NT2/D1 (cell line): Measurements from ENCODE around the gene PHLDA1.

Experiments
- DNase-seq: peaks from one replicate; pipeline ENCODE4 v3.0.0-alpha.2; 2011; ENCODE audit warnings: low read depth, low spot score
- H3K27me3 ChIP-seq: 2 replicates; pipeline ENCODE4 v1.6.0; 2011; ENCODE audit warnings: mild to moderate bottlenecking; ENCODE audit not compliant: insufficient read length, insufficient read depth
- H3K36me3 ChIP-seq: 2 replicates; pipeline ENCODE4 v1.6.1; 2011; ENCODE audit warnings: mild to moderate bottlenecking, low read length, mixed read lengths; ENCODE audit not compliant: insufficient read depth, insufficient read length
- H3K4me1 ChIP-seq: 2 replicates; pipeline ENCODE4 v1.5.1; 2011; ENCODE audit not compliant: insufficient read depth, insufficient read length
- H3K4me3 ChIP-seq: 2 replicates; pipeline ENCODE4 v1.5.1; 2011; ENCODE audit warnings: low read depth; ENCODE audit not compliant: insufficient read length
- H3K9ac ChIP-seq: 2 replicates; pipeline ENCODE4 v1.6.0; 2011; ENCODE audit warnings: low read depth; ENCODE audit not compliant: insufficient read length
- H3K9me3 ChIP-seq: 2 replicates; pipeline ENCODE4 v1.5.1; 2011; ENCODE audit warnings: mild to moderate bottlenecking, low read length; ENCODE audit not compliant: insufficient read depth
- SUZ12 ChIP-seq: IDR thresholded peaks from 2 replicates; pipeline ENCODE4 v1.6.1; 2011; ENCODE audit not compliant: insufficient read length, insufficient read depth; ENCODE audit errors: extremely low read depth
- YY1 ChIP-seq: IDR thresholded peaks from 2 replicates; pipeline ENCODE4 v1.6.1; 2011; ENCODE audit not compliant: insufficient read length, insufficient read depth
- ZNF274 ChIP-seq: IDR thresholded peaks from 2 replicates; pipeline ENCODE4 v1.6.1; 2011; ENCODE audit warnings: mild to moderate bottlenecking, low read depth, low read length

PHLDA1 gene

GRCh38 chr12:76014007-76014406 is 17.6 kb downstream of the PHLDA1 start:
- no peaks in the 10 kb centered on the region for H3K9me3 ChIP-seq
- H3K4me1 ChIP-seq = no peaks in the 10 kb centered on the region
- no peaks in the 10 kb centered on the region for H3K36me3 ChIP-seq
- H3K4me3 ChIP-seq = no peak overlapping the region
- no peak for DNase-seq
- no peaks in the 10 kb centered on the region for H3K27me3 ChIP-seq
- TF ChIP-seq YY1 (no peak), SUZ12 (no peak), ZNF274 (no peak)
- no peak overlapping the region for H3K9ac ChIP-seq

DNA sequence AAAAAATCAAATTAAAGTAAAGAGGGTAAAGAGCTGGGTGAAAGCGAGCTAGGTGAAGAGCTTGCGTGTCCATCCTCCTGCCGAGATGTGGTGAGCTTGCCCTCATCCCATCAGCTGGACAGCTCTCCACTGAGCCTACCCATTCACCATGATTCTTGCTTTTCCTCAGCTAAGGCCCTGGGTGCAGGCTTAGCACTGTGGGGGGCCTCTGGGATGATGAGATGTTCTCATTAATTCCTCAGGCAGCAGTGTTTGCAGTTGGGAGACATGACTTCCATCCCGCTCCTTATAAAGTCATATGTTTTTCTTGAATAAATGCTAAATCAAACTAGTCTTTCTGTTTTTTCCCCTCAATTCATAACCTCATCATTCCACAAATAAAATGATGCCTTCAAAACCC is 18.0 kb downstream of the PHLDA1 start:
- TF ChIP-seq YY1 (no peak), ZNF274 (no peak), SUZ12 (no peak)

GRCh38 chr12:76012644-76013043 is 18.9 kb downstream of the PHLDA1 start:
- Histone ChIP-seq H3K27me3 (no peaks in the 10 kb centered on the region), H3K9me3 (no peaks in the 10 kb centered on the region), H3K9ac (no peak overlapping the region), H3K4me1 (no peaks in the 10 kb centered on the region), H3K36me3 (no peaks in the 10 kb centered on the region), H3K4me3 (no peak overlapping the region)
- TF ChIP-seq SUZ12 (no peak), YY1 (no peak), ZNF274 (no peak)
- DNase-seq = no peak

More for the DNA sequence above, 18.0 kb downstream of the PHLDA1 start:
- DNase-seq = no peak
- Histone ChIP-seq H3K27me3 (no peaks in the 10 kb centered on the region), H3K9me3 (no peaks in the 10 kb centered on the region), H3K9ac (no peak overlapping the region), H3K4me3 (no peak overlapping the region), H3K4me1 (no peaks in the 10 kb centered on the region), H3K36me3 (no peaks in the 10 kb centered on the region)

DNA sequence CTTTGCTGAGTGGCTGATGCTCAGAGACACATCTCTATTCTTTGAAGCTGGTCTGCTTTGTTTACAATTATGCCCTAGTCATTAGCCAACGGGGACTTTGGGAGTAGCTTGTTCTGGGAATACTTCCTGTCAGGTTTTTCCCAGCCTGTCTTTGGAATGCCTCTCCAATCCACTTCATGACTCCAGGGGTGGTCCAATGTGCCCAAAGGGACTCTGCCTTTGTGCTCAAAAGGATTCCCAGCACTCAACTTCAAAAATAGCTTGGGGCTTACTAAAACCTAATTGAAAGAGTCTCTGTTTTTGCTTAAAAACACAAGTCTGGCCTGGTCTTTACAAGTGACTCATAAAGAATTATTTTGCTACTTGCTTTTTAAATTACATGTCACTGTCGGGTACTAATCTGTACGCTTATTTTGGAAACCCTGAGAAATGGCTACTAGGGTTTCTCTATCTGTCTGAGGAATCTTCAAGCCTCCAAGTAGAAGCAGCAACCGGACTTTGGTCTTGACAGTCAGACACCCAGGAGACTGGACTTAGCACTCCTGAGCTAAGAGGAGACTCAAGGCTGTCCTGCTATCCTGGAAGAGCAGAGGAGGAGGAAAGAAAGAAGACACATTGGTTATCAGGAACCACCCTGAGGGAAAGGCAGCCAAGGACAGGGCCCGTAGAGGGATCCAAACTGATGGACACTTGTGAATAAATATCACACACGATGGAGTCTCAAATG is 20.7 kb downstream of the PHLDA1 start:
- H3K4me1 ChIP-seq = no peaks in the 10 kb centered on the region
- TF ChIP-seq SUZ12 (no peak), YY1 (no peak), ZNF274 (no peak)
- DNase-seq = no peak

GRCh38 chr12:76008428-76008827 is 23.1 kb downstream of the PHLDA1 start:
- H3K4me3 ChIP-seq = no peak overlapping the region
- DNase-seq = no peak
- no peak overlapping the region for H3K9ac ChIP-seq
- no peak for TF ChIP-seq YY1
- TF ChIP-seq ZNF274 = no peak
- no peak for TF ChIP-seq SUZ12
- no peaks in the 10 kb centered on the region for H3K36me3 ChIP-seq
- no peaks in the 10 kb centered on the region for H3K27me3 ChIP-seq
- peaks cover 10% of the 10 kb centered on the region; the same call in 1 of the 2 replicates for H3K9me3 ChIP-seq
- no peaks in the 10 kb centered on the region for H3K4me1 ChIP-seq

More for the DNA sequence above, 20.7 kb downstream of the PHLDA1 start:
- no peaks in the 10 kb centered on the region for H3K9me3 ChIP-seq
- H3K36me3 ChIP-seq = no peaks in the 10 kb centered on the region
- no peak overlapping the region for H3K9ac ChIP-seq
- no peak overlapping the region for H3K4me3 ChIP-seq
- H3K27me3 ChIP-seq = no peaks in the 10 kb centered on the region

GRCh38 chr12:76007640-76008039 is 23.9 kb downstream of the PHLDA1 start:
- Histone ChIP-seq H3K36me3 (no peaks in the 10 kb centered on the region), H3K9me3 (peaks cover 10% of the 10 kb centered on the region; the same call in 1 of the 2 replicates), H3K4me3 (no peak overlapping the region), H3K4me1 (no peaks in the 10 kb centered on the region), H3K9ac (no peak overlapping the region), H3K27me3 (no peaks in the 10 kb centered on the region)
- no peak for DNase-seq
- TF ChIP-seq ZNF274 (no peak), YY1 (no peak), SUZ12 (no peak)

- no peaks in the 10 kb centered on the region for H3K27me3 ChIP-seq
- H3K4me3 ChIP-seq = no peak overlapping the region
Measured at GRCh38 chr12:76006028-76006925, 25.3 kb downstream of the PHLDA1 start.

More at GRCh38 chr12:76006028-76006925, 25.3 kb downstream of the PHLDA1 start:
- H3K4me1 ChIP-seq = no peaks in the 10 kb centered on the region
- peaks cover 10% of the 10 kb centered on the region; the same call in 1 of the 2 replicates for H3K9me3 ChIP-seq
- DNase-seq = no peak
- no peaks in the 10 kb centered on the region for H3K36me3 ChIP-seq
- TF ChIP-seq ZNF274 = no peak
- no peak for TF ChIP-seq YY1
- TF ChIP-seq SUZ12 = no peak
- no peak overlapping the region for H3K9ac ChIP-seq
